GM18858 (cell line): ENCODE measurements around the gene BIN2.
"Not testable (repeated sequence)": the region's sequence is repeated elsewhere in the genome, so short reads cannot be mapped to it uniquely, and the experiment has no call there.

Experiments
- ATAC-seq: cut with Tn5 transposase; IDR thresholded peaks from one replicate; pipeline ENCODE4 v1.9.1; 2021; ENCODE audit not compliant: unreplicated experiment

The BIN2 gene

DNA sequence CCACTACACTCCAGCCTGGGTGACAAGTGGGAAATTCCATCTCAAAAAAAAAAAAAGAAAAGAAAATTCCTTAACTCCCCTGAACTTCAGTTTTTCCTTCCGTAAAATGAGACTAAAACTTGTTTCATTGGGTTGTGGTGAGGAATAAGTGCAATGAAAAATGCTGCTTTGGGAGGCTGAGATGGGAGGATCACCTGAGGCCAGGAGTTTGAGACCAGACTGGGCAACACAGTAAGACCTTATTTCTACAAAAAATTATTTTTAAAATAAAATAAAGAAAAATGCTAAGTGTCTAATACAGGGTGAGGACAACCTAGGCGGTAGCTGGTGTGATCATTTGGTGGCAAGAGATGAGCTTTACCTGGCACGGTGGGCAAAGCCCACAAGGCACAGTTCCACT is 60.6 kb downstream of the BIN2 start:
- ATAC-seq, result no peak

DNA sequence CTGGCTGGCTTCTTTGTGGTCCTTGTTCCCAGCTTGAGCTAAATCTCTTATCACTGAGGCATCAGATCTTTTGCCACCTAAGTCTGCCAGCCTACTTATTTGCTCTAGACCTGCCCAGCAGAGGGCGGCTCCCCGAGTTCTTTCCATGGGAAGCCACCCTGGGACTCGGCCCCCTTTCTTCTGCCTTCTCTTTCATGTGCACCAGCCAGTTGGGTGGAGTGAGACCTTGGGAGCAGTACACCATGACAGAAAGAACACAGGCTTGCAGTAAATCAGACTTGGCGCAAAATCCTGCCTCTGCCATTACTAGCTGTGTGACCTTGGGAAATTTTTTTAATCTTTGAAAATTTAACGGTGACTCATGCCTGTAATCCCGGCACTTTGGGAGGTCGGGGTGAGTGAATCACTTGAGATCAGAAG is 61.2 kb downstream of the BIN2 start:
- ATAC-seq, result no peak

DNA sequence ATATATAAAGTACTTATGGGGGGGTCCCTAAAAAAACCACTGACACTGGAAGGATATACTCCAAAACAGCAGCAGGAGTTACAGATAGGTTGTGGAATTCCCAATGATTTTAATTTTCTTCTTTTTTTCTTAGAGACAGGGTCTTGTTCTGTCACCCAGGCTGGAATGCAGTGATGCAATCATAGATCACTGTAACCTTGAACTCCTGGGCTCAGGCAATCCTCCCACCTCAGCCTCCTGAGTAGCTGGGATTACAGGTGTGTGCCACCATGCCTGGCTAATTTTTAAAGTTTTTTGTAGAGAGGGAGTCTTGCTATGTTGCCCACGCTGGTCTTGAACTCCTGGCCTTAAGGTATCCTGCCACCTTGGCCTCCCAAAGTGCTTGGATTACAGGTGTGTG is 64.4 kb downstream of the BIN2 start:
- ATAC-seq, result not testable (repeated sequence)

DNA sequence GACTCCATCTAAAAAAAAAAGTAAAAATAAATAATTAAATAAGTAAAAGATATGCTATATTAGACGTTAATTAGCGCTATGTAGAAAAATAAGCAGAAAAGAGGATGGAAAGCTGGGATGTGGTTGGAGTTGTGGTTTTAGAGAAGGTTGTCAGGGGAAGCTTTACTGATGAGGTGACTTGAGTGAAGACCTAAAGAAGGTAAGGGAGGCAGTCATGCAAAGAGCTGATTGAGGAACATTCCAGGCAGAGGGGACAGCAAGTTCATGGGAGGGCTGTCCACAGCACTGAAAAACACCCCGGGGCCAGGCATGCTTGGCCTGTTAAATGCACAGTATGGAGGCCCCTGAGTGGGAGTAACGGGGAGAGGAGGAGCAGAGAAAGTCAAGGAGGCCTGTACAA is 69.4 kb downstream of the BIN2 start:
- no peak for ATAC-seq

DNA sequence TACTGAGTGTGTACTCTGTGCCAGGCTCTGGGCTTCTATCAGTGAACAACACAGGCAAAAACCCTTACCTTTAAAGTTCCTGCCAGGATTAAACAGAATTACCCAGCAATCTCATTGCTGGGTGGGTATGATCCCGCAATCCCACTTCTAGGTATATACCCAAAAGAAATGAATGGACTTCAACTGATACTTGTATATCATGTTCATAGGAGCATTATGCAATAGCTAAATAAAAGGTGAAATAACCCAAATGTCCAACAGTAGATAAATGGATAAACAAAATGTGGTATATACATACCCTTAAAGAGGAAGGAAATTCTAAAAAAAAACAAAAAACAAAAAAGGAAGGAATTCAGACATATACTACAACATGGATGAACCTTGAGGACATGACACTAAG is 70.7 kb downstream of the BIN2 start:
- ATAC-seq, result no peak

DNA sequence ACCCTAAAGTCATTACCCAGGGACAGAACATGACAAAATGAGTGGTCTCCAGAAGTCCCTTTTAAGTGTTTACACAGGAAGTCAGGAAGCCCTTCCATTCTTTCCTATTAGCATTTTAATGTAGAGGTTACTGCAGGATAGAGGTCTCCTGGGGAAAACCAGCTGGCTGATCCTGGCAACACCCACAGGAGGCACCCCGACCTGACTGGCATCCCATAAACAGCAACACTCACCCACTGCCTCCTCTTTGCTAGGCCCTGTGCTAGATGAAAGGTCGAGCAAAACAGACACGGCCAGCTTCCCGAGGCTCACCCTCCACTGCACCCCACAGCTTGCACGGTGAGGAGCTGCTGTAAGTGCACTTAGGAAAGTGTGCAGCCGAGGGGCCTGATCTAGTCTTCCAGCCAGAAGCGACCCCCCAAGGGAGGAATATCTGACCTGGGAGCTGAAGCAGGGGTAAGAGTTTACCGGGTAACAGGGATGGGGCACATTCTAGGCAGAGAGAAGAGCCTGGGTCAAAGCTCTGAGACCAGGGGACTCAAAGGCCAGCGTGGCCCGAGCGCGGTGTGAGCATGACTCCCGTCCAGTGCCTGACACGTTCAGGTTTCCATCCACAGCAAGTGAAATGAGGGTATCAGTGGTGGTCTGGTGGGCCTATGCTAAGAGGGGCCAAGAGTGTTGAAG is 76.3 kb downstream of the BIN2 start:
- ATAC-seq, result no peak

DNA sequence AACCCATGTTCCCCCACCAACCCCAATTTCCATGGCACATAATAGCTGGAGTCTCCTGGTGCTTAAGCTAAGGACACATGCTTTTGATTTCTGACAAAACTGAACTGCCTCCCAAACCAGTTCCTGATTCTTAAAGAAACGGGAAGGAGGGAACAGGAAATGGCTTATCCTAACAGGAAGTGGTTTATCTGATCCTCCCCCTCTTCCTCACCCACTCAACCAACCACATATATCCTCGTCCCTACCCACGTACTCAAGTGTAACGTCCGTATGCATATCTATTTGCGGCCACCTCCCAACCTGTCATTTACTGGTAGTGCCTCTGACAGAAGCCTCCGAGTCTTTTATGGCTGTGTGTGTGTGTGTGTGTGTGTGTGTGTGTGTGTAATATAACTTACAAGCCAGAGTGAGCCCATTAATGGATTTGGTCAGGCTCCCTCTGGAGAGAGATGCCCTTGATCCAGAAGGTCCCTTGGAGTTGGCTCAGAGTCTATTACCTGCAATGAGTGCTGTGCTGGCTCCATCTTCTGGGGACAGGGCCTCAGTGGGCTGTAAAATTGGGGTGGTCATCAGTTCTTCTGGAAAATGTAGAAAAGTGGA is 77.6 kb downstream of the BIN2 start:
- ATAC-seq, result no peak

DNA sequence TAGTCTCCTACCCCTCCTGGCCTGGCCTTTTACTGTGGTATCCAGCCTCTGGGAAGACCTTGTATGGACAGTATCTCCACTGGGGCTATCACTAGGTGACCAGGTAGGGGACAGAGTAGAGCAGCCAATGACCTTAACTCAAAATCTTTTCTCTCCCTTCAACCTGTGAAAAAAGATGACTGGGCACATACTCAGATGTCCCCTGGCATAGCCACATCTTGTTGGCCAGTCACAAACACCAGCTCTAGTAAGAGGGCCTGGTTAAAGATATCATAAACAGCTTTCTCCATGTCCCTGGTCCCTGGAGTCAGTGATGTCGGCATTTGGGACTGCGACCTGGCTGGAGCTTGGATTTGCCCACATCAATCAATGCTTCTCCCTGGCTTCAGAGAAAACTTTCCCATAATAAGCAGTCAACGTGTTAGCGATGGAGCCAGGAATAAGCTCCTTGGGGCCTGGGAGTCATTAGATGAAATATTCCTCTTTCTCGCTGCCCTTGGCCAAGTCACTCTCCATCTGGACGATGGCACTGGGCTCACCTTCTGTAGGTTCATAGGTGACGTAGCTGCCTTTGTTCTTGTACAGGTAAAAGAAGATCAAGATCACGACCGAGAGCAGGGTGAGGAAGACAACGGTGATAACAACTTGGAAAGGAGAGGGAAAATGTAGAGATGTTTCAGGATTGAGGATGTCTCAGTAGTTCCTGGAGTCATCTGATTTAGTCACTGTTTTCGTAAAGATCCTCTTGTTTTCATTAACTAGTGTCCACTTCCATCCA is 78.3 kb downstream of the BIN2 start:
- ATAC-seq, result no peak

DNA sequence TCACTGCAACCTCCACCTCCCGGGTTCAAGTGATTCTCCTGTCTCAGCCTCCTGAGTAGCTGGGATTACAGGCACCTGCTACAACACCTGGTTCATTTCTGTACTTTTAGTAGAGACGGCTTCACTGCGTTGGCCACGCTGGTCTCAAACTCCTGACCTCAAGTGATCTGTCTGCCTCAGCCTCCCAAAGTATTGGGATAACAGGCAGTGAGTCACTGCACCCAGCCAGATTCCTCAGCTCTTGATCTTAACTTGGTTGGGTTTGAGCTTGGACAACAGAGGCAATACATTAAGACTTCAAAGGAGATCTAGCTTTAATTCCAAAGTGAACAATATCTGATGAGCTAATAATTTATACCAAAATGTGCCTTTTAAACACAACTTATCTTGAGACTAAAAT is 79.7 kb downstream of the BIN2 start:
- no peak for ATAC-seq

DNA sequence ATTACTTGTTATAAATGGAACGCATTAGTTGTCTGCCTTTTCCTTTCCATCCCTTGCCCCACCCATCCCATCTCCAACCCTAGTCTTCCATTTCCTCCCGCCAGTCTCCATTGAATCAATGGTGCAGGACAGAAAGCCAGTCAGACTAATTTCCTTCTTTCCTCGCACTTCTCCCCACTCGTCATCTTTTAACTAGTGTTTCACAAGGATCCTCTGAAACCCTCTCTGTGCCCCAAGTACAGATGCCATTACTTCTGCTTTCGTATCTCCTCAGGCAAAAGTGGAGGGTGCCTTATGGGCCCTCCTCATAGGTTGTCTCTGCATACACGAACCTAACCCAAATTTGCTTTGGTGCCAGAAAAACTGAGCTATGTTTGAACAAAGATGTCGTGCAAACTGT is 81.1 kb downstream of the BIN2 start:
- no peak for ATAC-seq

DNA sequence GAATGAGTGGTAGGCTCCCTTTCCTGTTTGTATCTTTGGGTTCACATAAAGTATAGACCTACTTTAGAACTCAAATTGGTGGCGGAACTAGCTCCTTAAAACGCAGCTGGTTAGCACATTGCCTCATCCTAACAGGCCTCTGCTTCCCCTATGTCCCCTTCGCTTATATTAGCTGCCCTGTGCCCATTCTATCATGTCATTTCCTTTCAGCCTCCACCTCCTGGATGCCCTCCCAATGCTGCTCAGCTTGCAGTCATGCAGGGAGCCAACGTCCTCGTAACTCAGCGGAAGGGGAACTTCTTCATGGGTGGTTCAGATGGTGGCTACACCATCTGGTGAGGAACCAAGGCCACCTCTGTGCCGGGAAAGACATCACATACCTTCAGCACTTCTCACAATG is 81.9 kb downstream of the BIN2 start:
- no peak for ATAC-seq

DNA sequence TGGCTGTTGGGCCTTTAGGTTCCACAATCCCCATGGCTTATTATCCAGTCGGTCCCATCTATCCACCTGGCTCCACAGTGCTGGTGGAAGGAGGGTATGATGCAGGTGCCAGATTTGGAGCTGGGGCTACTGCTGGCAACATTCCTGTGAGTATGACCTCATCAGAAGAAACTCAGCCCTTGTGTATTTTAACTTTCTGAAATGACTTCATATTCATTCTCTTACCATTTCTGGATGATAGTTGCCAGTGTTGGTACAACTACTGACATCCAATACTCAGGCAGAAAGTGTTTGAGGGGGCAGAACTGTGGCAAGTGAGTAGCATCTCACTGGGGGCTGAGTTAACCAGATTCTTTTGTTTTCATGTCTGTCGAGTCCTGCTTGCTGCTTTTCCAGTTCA is 83.0 kb downstream of the BIN2 start:
- ATAC-seq, result no peak

DNA sequence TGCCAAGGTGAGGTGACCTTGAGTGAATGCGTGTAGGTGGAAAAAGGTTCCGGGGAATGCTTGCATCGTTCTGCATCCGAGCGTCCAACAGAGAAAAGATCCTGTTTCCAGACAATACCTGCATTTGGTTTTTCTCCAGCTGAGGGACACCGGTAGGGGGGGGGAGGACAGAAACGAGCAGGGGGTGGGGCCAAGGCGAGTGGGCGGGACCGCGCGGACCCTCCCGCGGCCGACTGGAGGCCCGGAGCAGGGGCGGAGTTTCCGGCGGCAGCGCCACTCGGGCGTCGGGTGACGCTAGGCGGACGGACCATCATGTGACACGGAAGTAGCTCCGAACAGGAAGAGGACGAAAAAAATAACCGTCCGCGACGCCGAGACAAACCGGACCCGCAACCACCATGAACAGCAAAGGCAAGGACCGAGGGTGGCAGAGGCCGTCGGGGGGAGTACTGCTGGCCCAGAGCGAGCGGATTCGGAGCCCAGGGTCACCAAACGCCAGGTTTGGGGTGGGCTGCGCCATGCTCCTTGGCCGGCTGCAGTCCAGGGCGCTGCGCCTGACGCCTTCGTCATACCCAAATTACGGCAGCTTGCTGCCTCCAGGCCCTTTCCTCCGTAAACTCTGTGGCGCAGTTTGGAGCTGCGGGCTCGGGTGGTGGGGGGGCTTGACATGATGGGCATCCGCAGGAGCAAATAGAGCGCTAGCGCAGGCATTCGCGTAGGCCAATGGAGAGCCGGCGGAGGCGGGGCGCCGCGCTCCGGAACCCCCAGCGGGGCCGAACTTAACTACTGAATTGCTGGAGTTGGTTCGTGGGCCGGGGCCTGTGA is 85.3 kb downstream of the BIN2 start, which contains the start of gene DAZAP2:
TSS of gene DAZAP2 (plus strand) at position 317 of the 825 bp plus-strand sequence. CDS start at position 399, 82 bp downstream.
- ATAC-seq, result peak; percentile 73

DNA sequence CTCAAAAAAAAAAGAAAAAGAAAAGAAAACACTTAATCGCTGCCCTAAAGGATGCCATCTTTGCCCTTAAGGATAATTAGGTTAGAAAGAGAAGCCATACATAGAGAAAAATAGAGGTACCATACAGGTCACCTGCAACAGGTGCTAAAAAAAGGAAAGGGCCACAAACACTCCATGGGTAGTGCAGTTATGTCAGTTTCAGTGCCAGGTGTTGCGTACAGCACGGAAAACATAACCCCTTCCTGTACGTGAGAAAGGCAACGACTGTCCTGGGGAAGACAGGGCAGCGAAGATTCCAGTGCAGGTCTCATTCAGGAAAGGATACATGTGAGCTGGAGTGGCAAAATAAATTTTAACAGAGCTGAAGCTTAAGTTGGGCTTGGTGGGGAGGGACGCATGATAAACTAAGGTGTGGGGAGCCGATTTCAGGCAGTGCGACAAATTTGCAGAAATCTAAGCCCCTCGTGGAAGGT is 85.9 kb downstream of the BIN2 start:
- no peak for ATAC-seq

DNA sequence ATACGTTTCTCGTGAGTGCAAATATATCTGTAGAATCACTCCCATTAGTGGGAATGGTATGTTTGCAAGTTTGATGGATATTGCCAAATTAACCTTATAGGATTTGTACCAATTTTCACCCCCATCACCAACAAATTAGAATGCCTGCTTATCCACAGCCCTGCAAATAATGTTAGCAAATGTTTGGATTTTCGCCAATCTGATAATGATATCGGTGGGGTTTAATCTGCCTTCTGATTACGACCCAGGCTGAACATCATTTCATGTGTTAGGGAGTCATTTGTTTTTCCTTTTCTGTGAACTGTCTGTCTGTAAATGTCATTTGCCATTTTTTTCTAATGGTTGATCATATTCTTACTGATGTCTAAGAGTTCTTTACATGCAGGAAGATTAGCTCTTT is 89.4 kb downstream of the BIN2 start:
- no peak for ATAC-seq

DNA sequence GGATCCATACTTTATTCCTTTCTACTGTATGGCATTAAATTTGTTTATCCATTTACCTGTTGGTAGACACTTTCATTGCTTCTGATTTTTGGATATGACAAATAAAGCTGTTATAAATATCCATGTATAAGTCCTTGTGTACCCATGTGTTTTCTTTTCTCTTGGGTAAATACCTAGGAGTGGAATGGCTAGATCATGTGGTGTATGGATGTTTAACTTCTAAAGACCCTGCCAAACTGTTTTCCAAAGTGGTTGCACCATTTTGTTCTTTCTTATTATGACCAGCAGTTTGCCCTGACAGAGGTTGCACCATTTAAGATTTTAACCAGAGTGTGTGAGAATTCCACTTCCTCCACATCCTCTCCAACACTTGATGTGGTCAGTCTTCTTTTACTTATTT is 91.3 kb downstream of the BIN2 start:
- ATAC-seq, result no peak
